ENCODE results near the gene CYP3A4.
"Not testable (repeated sequence)": the region's sequence is repeated elsewhere in the genome, so short reads cannot be mapped to it uniquely, and the experiment has no call there.

The CYP3A4 gene

DNA sequence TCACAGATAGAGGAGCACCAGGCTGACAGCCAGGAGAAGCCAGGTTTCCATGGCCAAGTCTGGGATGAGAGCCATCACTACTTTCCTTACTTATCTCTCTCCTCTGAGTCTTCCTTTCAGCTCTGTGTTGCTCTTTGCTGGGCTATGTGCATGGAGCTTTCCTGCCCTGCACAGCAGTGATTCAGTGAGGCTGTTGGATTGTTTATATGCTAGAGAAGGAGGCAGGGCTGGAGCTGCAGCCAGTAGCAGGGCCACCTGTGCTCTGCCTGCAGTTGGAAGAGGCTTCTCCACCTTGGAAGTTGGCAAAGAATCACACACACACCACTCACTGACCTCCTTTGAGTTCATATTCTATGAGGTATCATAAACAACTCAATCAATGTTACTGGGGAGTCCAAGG, at the start of gene CYP3A4:
Gene CYP3A4 (minus strand): TSS at position 178 of the 400 bp plus-strand sequence. CDS start 103 bp downstream, at position 75.
- no peak for DNase-seq

DNA sequence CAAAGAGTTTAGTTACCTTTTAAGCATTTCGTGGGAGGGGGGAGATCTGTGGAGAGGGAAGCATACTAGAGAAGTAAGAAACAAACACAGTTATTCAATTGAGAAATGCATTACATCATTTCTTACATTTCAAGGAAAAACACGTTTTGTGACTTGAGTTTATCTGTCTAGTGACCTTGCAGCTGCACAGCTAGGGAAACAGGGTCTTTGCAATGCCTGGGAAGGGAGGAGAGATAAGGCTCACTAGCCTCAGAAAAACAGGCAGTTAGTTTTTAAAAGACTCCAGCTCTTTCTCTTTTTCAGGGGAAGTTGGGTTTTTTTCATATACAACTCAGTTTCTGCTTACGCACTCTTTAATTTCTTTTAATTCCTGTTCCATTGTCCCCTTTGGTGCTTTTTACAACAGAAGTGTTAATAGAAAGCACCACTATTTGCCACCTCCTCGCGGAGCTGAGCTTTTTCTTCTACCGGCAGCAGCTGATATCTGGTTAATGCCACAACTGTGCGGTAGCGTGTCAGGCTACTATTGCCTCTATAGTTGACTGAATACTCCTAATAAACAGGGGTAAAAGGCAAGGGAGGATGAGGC, 49.4 kb upstream of the CYP3A4 start:
- DNase-seq: no peak

GRCh38 chr7:99831595-99831994, 47.6 kb upstream of the CYP3A4 start:
- DNase-seq: no peak

- DNase-seq: no peak
Observed at GRCh38 chr7:99829524-99830160, 45.7 kb upstream of the CYP3A4 start.

- DNase-seq: no peak
Observed at GRCh38 chr7:99828811-99829210, 44.8 kb upstream of the CYP3A4 start.

GRCh38 chr7:99827040-99827778, 43.2 kb upstream of the CYP3A4 start:
- DNase-seq: no peak

DNA sequence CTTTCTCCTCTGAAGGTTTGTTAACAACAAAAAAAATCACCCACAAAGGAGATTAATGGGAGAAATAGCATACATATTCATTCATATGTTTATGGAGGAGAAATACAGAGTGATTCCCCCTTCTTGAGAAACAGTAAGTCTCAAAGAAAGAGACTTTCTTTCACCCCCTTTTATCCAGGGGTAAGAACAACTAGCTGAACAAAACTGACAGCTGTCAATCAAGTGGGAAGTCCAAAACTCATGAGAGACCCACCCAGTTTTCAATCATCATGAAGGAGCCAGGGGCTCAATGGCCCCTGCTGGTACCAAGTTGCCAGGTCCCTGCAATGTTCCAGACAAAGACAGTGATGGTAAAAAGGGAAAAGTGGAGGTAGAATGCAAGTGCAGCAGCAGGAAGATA, 41.9 kb upstream of the CYP3A4 start:
- no peak for DNase-seq

- no peak for DNase-seq
Observed at GRCh38 chr7:99825452-99825851, 41.5 kb upstream of the CYP3A4 start.

GRCh38 chr7:99824091-99824490, 40.1 kb upstream of the CYP3A4 start:
- no peak for DNase-seq

GRCh38 chr7:99822731-99823718, 39.0 kb upstream of the CYP3A4 start:
- DNase-seq: no peak

- no peak for DNase-seq
Observed at GRCh38 chr7:99820408-99821027, 36.5 kb upstream of the CYP3A4 start.

DNA sequence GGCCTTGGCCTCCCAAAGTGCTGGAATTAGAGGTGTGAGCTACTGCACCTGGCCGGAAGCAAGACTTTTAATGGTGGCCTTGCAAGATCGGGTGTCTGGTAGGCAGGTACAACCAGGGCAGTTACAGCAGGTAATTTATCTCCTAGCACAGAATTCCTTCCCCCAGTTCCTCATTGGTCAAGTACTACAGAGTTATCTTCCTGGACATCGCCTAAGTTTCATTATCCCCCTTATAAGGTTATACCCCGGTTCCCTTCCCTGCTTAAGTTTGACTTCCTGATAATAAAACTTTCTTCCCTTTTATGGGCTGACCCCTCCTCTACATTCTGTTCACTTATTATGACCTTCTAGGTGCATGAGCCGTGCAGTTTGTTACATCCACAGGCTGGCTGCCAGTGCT, 24.8 kb upstream of the CYP3A4 start:
- DNase-seq: no peak

DNA sequence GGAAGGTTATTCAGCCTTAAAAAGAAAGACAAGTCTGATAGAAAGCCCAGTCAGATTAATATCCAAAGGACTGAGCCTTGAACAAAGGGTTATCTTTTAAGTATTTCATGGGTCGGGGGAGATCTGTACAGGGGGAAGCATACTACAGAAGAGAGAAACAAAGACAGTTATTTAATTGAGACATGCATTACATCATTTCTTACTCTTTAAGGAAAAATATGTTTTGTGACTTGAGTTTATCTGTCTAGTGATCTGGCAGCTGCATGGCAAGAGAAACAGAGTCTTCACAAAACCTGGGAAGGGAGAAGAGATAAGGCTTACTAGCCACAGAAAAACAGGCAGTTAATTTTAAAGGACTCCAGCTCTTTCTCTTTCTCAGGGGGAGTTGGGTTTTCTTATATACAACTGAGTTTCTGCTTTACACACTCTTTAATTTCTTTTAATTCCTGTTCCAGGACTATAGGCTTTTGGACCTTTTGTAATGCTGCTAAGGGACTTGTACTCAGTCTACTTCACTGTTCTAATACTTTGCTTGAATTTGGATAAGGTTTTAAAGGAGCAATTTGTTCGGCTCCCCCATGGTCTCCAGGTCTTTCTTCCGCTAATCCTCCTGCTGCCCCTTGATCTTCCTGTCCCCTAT, 23.0 kb upstream of the CYP3A4 start:
- no peak for DNase-seq

DNA sequence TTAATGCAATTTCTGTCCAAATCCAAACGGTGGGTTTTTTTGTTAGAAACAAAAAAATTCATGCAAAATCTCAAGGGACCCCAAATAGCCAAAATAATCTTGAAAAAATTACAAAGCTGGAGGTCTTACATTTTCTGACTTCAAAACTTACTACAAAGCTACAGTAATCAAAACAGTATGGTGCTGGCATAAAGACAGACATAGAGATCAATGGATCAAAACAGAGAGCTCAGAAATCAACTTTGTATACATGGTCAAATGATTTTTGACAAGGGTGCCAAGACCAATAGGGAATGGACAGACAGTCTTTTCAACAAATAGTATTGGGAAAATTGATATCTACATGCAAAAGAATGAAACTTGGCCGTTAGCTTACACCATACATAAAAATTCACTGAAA, 21.7 kb upstream of the CYP3A4 start:
- no peak for DNase-seq

- DNase-seq: not testable (repeated sequence)
Observed at GRCh38 chr7:99803118-99803517, 19.1 kb upstream of the CYP3A4 start.

DNA sequence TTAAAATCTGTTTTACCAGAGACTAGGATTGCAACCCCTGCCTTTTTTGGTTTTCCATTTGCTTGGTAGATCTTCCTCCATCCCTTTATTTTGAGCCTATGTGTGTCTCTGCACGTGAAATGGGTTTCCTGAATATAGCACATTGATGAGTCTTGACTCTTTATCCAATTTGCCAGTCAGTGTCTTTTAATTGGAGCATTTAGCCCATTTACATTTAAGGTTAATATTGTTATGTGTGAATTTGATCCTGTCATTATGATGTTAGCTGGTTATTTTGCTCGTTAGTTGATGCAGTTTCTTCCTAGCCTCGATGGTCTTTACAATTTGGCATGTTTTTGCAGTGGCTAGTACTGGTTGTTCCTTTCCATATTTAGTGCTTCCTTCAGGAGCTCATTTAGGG, 17.4 kb upstream of the CYP3A4 start:
- DNase-seq: not testable (repeated sequence)

GRCh38 chr7:99798972-99799371, 15.0 kb upstream of the CYP3A4 start:
- DNase-seq: no peak

DNA sequence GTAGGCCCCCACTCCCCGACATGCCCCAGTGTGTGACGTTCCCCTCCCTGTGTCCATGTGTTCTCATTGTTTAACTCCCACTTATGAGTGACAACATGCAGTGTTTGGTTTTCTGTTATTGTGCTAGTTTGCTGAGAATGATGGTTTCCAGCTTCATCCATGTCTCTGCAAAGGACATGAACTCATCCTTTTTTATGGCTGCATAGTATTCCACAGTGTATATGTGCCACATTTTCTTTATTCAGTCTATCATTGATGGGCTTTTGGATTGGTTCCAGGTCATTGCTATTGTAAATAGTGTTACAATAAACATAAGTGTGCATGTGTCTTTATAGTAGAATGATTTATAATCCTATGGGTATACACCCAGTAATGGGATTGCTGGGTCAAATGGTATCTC, 11.9 kb upstream of the CYP3A4 start:
- not testable (repeated sequence) for DNase-seq

- no peak for DNase-seq
Observed at GRCh38 chr7:99794585-99795502, 10.9 kb upstream of the CYP3A4 start.

- DNase-seq: no peak
Observed at GRCh38 chr7:99793443-99793842, 9.5 kb upstream of the CYP3A4 start.

- DNase-seq: no peak
Observed at GRCh38 chr7:99792967-99793366, 9.0 kb upstream of the CYP3A4 start.

Measured in T1000 (cell line).